Urothelium cell line (cell line): ENCODE measurements around the gene AGO4.
"Not testable (repeated sequence)": the region's sequence is repeated elsewhere in the genome, so short reads cannot be mapped to it uniquely, and the experiment has no call there.

Source experiments
- DNase-seq: peaks from one replicate; pipeline ENCODE4 v3.0.0; 2011; ENCODE audit warnings: low spot score, mixed read lengths
- FAIRE-seq: peaks from 2 replicates; lab custom pipeline; 2011; peaks lifted over from hg19 to GRCh38; lab: Jason Lieb, UNC

The AGO4 gene

GRCh38 chr1:35810096-35810881 lies 2.5 kb downstream of the AGO4 start:
- FAIRE-seq (no peak), DNase-seq (no peak)

GRCh38 chr1:35812754-35813153 lies 4.9 kb downstream of the AGO4 start:
- not testable (repeated sequence) for DNase-seq, FAIRE-seq

DNA sequence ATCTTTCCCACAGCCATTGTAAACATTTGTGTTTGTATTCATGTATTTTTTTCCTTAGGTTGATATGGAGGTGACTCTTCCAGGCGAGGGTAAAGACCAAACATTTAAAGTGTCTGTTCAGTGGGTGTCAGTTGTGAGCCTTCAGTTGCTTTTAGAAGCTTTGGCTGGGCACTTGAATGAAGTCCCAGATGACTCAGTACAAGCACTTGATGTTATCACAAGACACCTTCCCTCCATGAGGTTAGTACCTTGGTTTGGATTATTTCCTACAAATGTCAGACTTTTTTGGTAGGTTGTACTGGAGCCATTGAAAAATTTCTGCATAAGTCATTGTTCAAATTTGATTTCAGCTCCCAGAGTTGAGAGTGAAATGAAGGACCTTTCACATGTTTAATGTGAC lies 17.4 kb downstream of the AGO4 start:
- FAIRE-seq (no peak), DNase-seq (no peak)

- FAIRE-seq = no peak
- no peak for DNase-seq
These were observed 24.6 kb downstream of the AGO4 start for GRCh38 chr1:35832276-35832905.

DNA sequence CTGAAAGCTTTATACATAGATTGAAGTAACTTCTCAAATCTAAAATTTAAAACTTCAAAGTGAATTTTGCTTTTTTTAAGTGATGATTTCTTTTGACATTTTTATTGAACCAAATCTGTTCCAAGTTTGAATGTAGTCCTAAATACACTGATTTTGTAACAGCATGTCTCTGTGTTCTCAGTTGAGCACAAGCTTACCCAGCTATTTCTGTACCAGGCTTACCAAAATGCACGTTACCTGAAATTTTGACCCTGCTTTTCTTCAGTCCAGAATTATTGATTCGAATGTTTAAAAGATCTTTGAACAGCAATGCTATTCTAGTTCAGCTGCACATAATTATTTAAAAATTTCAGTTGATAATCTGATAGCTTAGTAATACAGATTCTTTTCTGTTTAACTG lies 25.6 kb downstream of the AGO4 start:
- FAIRE-seq (no peak), DNase-seq (no peak)

DNA sequence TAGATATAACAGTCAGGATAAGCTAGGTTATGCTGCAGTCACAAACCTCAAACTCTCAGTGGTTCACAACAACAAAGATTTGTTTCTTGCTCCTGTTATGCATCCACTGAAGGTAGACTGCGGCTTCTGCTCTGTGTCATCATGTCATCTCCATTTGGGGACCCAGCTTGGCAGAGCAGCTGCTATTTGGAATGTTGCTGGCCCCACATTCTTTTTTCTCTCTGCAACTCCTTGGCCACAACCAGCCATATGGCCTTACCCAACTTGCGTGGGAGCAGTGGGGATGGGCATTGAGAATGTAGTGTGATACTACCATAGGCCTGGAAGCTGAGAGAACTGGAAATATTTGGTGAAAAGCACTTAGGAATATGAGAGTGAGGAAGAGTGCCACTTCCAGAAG lies 26.4 kb downstream of the AGO4 start:
- no peak for DNase-seq
- FAIRE-seq = no peak

DNA sequence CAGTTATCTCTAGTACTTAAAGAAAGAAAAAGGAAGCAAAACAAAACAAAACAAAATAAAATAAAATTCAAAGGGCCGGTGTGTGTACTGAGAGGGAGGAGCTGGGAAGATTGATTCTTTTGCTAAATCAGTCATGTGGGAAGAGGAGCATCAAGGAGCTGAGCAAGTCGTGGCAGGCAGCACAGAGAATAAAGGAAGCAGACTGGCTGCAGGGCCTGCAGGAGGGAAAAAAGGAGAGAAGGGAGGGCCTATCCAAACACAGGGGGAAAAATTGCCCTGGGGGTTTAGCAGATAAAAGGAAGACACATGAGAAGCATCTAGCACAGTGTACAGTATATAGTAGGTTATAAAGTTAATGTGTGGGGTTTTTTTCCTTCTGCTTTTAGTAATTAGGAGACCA lies 27.6 kb downstream of the AGO4 start:
- DNase-seq = no peak
- FAIRE-seq = no peak

DNA sequence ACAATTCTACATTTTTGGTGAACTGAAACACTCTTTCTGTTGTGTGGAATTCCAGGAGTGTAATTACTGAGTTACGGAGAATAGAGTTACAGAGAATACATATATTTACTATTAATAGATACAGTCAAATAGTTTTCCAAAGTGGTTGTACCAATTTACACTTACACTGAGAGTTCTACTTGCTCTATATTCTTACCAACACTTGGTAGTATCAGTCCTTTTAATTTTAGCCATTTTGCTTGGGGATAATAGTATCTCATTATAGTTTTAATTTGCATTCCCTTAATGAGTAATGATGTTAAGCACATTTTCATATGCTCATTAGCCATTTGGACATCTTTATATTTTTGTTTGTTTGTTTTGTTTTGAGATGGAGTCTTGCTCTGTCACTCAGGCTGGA lies 28.9 kb downstream of the AGO4 start:
- DNase-seq (no peak), FAIRE-seq (no peak)

GRCh38 chr1:35838693-35839245 lies 31.0 kb downstream of the AGO4 start:
- DNase-seq (no peak), FAIRE-seq (no peak)

DNA sequence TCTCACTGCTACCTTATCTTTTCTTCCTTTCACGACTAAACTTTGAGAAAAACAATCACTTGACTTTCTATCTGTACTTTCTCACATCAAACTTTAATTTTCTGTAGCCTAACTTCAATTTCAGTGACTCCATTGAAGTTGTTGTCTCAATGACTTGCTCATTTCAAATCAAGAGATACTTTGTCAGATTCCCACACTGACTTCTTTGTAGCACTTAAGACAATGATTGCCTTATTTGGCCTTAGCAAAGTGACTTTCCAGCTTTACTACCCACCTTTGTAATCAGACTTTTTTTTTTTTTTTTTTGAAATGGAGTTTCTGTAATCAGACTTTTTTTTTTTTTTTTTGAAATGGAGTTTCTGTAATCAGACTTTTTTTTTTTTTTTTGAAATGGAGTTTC lies 37.0 kb downstream of the AGO4 start:
- DNase-seq (no peak), FAIRE-seq (no peak)

DNA sequence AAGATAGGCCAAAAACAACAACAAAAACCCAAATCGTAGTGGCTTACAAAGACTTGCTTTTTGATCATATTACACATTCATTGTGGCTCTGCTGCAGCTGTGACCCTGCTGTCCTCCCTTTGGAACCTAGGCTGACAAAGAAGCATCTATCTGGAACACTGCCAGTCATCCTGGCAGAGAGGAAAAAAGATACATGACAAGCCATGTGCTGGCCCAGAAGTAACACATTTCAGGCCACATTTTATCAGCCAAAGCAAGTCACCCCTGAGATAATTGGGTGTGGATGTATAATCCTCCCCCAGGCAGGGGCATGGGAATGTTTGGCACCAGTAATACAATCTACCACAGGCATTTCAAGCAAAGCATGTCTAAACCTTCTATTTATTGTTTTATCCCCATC lies 38.0 kb downstream of the AGO4 start:
- FAIRE-seq (no peak), DNase-seq (no peak)

- DNase-seq = no peak
- FAIRE-seq = no peak
These were observed 40.2 kb downstream of the AGO4 start for GRCh38 chr1:35847935-35848565.

- FAIRE-seq (no peak), DNase-seq (no peak)
These were observed 42.2 kb downstream of the AGO4 start for GRCh38 chr1:35850051-35850450.

DNA sequence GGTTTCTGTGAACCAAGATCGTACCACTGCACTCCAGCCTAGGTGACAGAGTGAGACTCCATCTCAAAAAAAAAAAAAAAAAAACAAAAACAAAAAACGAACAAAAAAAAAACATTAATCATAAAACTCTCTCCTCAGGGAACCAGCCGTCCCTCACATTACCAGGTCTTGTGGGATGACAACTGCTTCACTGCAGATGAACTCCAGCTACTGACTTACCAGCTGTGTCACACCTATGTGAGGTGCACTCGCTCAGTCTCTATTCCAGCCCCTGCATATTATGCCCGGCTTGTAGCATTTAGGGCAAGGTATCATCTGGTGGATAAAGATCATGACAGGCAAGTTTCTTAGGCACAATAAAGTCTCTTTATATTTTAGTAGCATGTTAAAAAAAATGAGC lies 42.9 kb downstream of the AGO4 start:
- no peak for DNase-seq

DNA sequence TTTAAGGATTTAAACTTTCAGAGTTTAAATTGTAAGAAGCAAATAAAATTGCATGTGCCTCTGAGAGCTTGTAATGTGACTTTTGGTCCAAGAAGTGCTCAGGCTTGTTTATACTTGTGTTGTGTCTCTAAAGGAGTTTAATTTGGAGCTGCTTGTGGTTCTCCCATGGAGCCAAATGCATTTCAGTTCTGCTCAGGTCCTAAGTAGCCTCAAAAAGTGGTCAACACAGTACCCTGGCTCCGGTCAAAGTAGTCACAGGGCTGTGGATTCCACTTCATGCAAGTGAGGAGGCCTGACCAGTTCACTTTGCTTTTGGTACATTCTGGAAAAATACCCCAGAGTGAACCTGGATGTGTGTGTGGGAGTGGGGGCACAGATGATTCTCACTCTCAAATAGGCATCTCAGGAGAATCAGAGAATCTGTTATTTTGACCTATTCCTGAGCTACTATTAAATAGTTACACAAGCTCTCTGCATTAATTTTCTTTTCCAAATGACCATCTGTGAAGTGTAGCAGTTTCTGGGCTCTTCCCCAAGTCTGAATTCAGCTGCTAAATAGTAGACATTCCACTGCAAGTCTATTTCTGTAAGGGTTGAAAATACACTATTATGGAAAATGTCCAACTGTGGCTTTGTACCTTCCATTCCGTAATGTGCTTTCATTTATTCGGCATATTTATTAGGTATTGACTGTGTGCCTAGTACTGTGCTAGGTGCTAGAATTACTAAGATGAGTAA lies 43.5 kb downstream of the AGO4 start:
- FAIRE-seq (no peak), DNase-seq (no peak)

More for the DNA sequence above, 42.9 kb downstream of the AGO4 start:
- FAIRE-seq = no peak

- FAIRE-seq (no peak), DNase-seq (no peak)
These were observed 44.4 kb downstream of the AGO4 start for GRCh38 chr1:35852241-35852640.

- no peak for FAIRE-seq
- no peak for DNase-seq
These were observed 47.3 kb downstream of the AGO4 start for GRCh38 chr1:35854989-35855700.

DNA sequence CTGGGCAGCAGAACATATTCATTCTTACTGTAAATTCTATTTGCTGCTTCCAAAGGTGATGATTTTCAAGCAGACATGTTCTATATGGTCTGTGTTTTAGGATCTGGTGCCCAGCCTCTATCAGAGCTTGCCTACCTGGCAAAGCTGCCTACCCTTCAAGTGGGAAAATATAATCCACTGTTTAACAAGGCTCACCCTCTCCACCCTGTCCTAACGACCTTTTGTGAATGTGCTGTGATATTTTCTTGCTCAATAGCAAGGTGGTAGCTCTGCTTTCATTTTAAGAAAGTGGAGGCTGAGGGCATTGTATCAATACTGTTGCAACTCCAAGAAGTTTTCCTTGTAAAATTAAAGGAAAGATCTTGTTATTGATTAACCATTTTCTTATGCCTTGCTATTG lies 49.1 kb downstream of the AGO4 start:
- FAIRE-seq = no peak
- no peak for DNase-seq

- DNase-seq = no peak
- no peak for FAIRE-seq
These were observed 50.0 kb downstream of the AGO4 start for GRCh38 chr1:35857830-35858229.

DNA sequence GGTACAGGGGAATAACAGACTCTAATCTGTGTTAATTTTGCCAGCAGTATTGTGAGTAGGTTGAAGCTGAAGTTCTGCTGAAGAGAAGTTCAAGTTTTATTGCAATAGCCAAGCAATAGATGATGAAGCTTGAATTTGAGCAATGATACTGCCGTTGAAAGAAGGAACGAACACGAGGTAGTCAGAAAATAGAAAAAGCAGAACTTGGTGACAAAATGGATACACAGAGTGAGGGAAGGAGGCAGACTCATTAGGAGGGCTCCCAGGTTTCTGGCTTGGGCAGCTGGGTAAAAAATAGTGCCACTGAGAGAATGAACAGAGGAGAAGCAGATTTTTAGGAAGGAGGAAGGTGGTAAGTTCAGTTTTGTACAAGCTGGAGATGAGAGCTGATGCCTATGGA lies 52.9 kb downstream of the AGO4 start:
- FAIRE-seq (no peak), DNase-seq (no peak)

DNA sequence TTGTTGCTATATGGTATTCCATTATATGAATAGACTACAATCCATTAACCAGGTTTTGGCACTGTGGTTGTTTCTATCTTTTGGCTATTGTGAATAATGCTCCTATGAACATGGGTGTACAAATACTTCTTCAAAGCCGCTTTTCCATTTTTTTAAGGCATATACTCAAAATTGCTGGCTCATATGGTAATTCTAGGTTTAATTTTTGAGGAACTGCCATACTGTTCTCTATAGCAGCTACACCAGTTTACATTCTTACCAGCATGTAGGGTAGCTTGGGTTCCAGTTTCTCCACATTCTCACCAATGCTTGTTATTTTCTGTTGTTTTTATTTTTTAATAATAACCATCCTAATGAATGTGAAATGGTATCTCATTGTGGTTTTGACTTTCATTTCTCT lies 55.3 kb downstream of the AGO4 start:
- FAIRE-seq (no peak), DNase-seq (no peak)
